ENCODE measurements around the gene RAB11A.
"Not testable (repeated sequence)": the region's sequence is repeated elsewhere in the genome, so short reads cannot be mapped to it uniquely, and the experiment has no call there.

The RAB11A gene

DNA sequence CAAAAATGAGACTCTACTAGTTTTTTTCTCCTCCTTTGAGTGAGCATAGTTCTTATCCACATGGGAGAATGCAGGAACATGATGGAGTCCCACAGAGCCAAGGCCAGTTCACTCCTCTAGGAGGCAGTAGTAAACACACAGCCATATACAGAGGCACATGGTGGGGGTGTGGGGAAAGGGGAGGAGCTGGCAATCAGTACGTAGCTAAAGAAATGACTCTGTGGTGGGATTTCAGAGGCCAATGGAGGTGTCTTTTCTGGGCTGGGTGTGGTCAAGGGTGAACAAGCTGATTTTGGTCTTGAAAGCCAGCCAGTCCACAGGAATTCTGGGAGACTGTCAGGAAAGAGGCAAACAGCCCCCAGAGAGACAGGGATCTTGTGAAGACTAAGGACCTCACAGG is 6.6 kb upstream of the RAB11A start:
- Histone ChIP-seq H3K36me3 (replicated peaks; ENCODE audit: low read depth, low read length) (no peaks in the 10 kb centered on the region), H3K27ac (ENCODE audit: low read length) (no peak overlapping the region), H2AFZ (ENCODE audit: low read depth, low read length) (peak overlapping the region; percentile 57), H3K4me2 (ENCODE audit: low read length) (peak overlapping the region; percentile 59), H3K4me3 (ENCODE audit: low read length) (peak overlapping the region; percentile 55), H3K9ac (ENCODE audit: low read length) (no peak overlapping the region), H3K9me3 (ENCODE audit: insufficient read depth, low read length) (no peaks in the 10 kb centered on the region), H4K20me1 (ENCODE audit: insufficient read depth, low read length) (no peaks in the 10 kb centered on the region), H3K79me2 (ENCODE audit: low read length) (no peaks in the 10 kb centered on the region), H3K27me3 (ENCODE audit: low read depth, low read length) (0 out of 2 replicates have a peak, but pooled peaks cover 9% of the 10 kb centered on the region), H3K4me1 (ENCODE audit: low read length) (peaks cover 9% of the 10 kb centered on the region)
- TF ChIP-seq EZH2phosphoT487 (IDR thresholded peaks at IDR 0.05; ENCODE audit: low read depth) = no peak
- TF ChIP-seq, protein P1, sequence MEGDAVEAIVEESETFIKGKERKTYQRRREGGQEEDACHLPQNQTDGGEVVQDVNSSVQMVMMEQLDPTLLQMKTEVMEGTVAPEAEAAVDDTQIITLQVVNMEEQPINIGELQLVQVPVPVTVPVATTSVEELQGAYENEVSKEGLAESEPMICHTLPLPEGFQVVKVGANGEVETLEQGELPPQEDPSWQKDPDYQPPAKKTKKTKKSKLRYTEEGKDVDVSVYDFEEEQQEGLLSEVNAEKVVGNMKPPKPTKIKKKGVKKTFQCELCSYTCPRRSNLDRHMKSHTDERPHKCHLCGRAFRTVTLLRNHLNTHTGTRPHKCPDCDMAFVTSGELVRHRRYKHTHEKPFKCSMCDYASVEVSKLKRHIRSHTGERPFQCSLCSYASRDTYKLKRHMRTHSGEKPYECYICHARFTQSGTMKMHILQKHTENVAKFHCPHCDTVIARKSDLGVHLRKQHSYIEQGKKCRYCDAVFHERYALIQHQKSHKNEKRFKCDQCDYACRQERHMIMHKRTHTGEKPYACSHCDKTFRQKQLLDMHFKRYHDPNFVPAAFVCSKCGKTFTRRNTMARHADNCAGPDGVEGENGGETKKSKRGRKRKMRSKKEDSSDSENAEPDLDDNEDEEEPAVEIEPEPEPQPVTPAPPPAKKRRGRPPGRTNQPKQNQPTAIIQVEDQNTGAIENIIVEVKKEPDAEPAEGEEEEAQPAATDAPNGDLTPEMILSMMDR (IDR thresholded peaks at IDR 0.05; ENCODE audit: low read depth, low read length) = peak; percentile 76

DNA sequence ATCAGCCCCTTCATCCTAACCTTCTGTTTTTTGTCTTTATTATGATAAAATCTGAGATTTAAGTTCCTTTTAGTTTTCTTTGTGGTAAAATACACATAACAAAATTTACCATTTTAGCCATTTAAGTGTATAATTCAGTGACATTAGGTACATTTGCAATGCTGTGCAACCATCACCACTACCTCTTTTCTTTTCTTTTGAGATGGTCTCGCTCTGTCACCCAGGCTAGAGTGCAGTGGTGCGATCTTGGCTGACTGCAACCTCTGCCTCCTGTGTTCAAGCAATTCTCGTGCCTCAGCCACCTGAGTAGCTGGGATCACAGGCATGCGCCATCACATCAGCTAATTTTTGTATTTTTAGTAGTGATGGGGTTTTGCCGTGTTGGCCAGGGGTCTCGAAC is 6.2 kb upstream of the RAB11A start:
- peak overlapping the region; percentile 59 for H3K4me2 ChIP-seq (ENCODE audit: low read length)
- H3K9ac ChIP-seq (ENCODE audit: low read length) = no peak overlapping the region
- H3K27me3 ChIP-seq (ENCODE audit: low read depth, low read length) = 0 out of 2 replicates have a peak, but pooled peaks cover 9% of the 10 kb centered on the region

DNA sequence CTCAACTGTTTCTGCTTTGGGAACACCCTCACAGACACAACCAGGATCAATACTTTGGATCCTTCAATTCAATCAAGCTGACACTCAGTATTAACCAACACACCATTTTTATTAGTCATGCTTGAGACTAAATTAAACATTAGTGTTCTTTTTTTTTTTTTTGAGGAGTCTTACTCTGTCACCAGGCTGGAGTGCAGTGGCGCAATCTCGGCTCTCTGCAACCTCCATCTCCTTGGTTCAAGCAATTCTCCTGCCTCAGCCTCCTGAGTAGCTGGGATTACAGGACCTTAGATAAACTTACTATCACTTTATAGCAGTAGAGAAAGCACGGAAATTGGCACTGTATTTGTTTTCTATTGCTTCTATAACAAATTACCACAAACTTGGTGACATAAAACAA is 2.0 kb upstream of the RAB11A start:
- Histone ChIP-seq H3K36me3 (replicated peaks; ENCODE audit: low read depth, low read length) (no peaks in the 10 kb centered on the region), H3K79me2 (ENCODE audit: low read length) (peaks cover 29% of the 10 kb centered on the region), H3K27ac (ENCODE audit: low read length) (no peak overlapping the region), H3K27me3 (ENCODE audit: low read depth, low read length) (no peaks in the 10 kb centered on the region), H3K4me3 (ENCODE audit: low read length) (no peak overlapping the region), H3K4me1 (ENCODE audit: low read length) (peaks cover 25% of the 10 kb centered on the region), H3K9me3 (ENCODE audit: insufficient read depth, low read length) (no peaks in the 10 kb centered on the region), H3K9ac (ENCODE audit: low read length) (no peak overlapping the region), H4K20me1 (ENCODE audit: insufficient read depth, low read length) (peaks cover 9% of the 10 kb centered on the region), H2AFZ (ENCODE audit: low read depth, low read length) (no peak overlapping the region), H3K4me2 (ENCODE audit: low read length) (no peak overlapping the region)
- TF ChIP-seq EZH2phosphoT487 (IDR thresholded peaks at IDR 0.05; ENCODE audit: low read depth) = no peak
- TF ChIP-seq, protein P1 (IDR thresholded peaks at IDR 0.05; ENCODE audit: low read depth, low read length) = no peak

More for the DNA sequence above, 6.2 kb upstream of the RAB11A start:
- Histone ChIP-seq H3K4me3 (ENCODE audit: low read length) (peak overlapping the region; percentile 55), H2AFZ (ENCODE audit: low read depth, low read length) (peak overlapping the region; percentile 57), H3K79me2 (ENCODE audit: low read length) (no peaks in the 10 kb centered on the region), H3K4me1 (ENCODE audit: low read length) (peaks cover 9% of the 10 kb centered on the region), H3K9me3 (ENCODE audit: insufficient read depth, low read length) (no peaks in the 10 kb centered on the region), H4K20me1 (ENCODE audit: insufficient read depth, low read length) (no peaks in the 10 kb centered on the region), H3K36me3 (replicated peaks; ENCODE audit: low read depth, low read length) (no peaks in the 10 kb centered on the region), H3K27ac (ENCODE audit: low read length) (no peak overlapping the region)
- no peak for TF ChIP-seq EZH2phosphoT487 (IDR thresholded peaks at IDR 0.05; ENCODE audit: low read depth)
- TF ChIP-seq, protein P1 (IDR thresholded peaks at IDR 0.05; ENCODE audit: low read depth, low read length) = no peak

DNA sequence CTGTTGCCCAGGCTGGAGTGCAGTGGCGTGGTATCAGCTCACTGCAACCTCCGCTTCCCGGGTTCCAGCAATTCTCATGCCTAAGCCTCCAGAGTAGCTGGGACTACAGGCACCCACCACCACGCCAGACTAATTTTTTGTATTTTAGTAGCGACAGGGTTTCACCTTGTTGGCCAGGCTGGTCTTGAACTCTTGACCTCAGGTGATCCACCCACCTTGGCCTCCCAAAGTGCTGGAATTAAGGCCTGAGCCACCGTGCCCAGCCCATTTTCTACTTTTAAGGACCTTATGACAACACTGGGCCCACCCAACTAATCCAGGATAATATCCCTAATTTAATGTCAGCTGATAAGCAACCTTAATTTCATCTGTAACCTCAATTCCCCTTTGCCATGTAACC is 1.4 kb upstream of the RAB11A start:
- H3K4me2 ChIP-seq (ENCODE audit: low read length); H3K9me3 ChIP-seq (ENCODE audit: insufficient read depth, low read length): not testable (repeated sequence)
- H3K79me2 ChIP-seq (ENCODE audit: low read length) = peaks cover 36% of the 10 kb centered on the region

More for the DNA sequence above, 1.4 kb upstream of the RAB11A start:
- H2AFZ ChIP-seq (ENCODE audit: low read depth, low read length); H3K27me3 ChIP-seq (ENCODE audit: low read depth, low read length); H3K27ac ChIP-seq (ENCODE audit: low read length); H3K4me3 ChIP-seq (ENCODE audit: low read length); H3K36me3 ChIP-seq (replicated peaks; ENCODE audit: low read depth, low read length); H3K9ac ChIP-seq (ENCODE audit: low read length): not testable (repeated sequence)
- Histone ChIP-seq H3K4me1 (ENCODE audit: low read length) (peaks cover 20% of the 10 kb centered on the region), H4K20me1 (ENCODE audit: insufficient read depth, low read length) (peaks cover 13% of the 10 kb centered on the region)
